Left colon (tissue), 2 donors: ENCODE data around the gene FKBP4. TPM values are rescaled to one million over a fixed set of nuclear protein-coding genes. Genes with fewer than 3 reads are reported as not detected.

Experiments used
- ATAC-seq: fragments of 200-7000 bp; cut with Tn5 transposase; one replicate; pipeline ENCODE4 v1.9.1; 2020; ENCODE audit warnings: mild to moderate bottlenecking, moderate library complexity
- DNase-seq, 2 donors: peaks; one replicate each; pipeline ENCODE4 v3.0.0-alpha.2; 2020
- intact Hi-C, 2 donors: fragments of 100-400 bp; cut with DNase I in 1 of 2; cut with micrococcal nuclease in 1 of 2; formaldehyde crosslinking; loops; one replicate each; pipeline versions ENCODE4 v1.11.2 to v1.14.0; 2022; cut with DNase I, micrococcal nuclease
- total RNA-seq, 2 donors: library from RNA; stranded (reverse); fragmentation: NEBNext Ultra II Directional; extraction: Animal tissue kit (Norgen Biotek cat#: 25700); gene quantifications; one replicate each; pipeline ENCODE4 v1.2.1, GENCODE V29; 2021
- donor health status: DM: no; HTN: no; CAD: no.
- donor health status: DM: yes; HTN: yes; CAD: no.

Gene FKBP4
- total RNA-seq, 2 donors from 2014 or later, result 66.3 to 67.9 TPM

GRCh38 chr12:2834581-2835491 lies 40.1 kb downstream of the FKBP4 start, which contains the start of gene NRIP2:
Gene NRIP2, minus strand, starts transcription at chr12:2835035. Its CDS starts 52 bp downstream, at chr12:2834983.
- intact Hi-C loops, result no loop called here
- DNase-seq (peak in 1 of 2 donors; percentile 30), ATAC-seq (peak; percentile 58)

- ATAC-seq, result no peak
- DNase-seq, result no peak
- intact Hi-C loops, result no loop called here
Observed at GRCh38 chr12:2835691-2836403, 41.1 kb downstream of the FKBP4 start.

GRCh38 chr12:2836574-2836973 lies 41.8 kb downstream of the FKBP4 start:
- ATAC-seq (no peak), DNase-seq (no peak)
- intact Hi-C loops, result no loop called here

GRCh38 chr12:2841056-2841650 lies 46.4 kb downstream of the FKBP4 start:
- no peak for DNase-seq
- no peak for ATAC-seq
- intact Hi-C loops, result no loop called here

GRCh38 chr12:2842948-2843347 lies 48.2 kb downstream of the FKBP4 start:
- no peak for ATAC-seq
- intact Hi-C loops, result no loop called here

GRCh38 chr12:2844786-2845185 lies 50.0 kb downstream of the FKBP4 start:
- intact Hi-C loops, result no loop called here
- ATAC-seq, result no peak
- DNase-seq, result no peak

More at GRCh38 chr12:2842948-2843347, 48.2 kb downstream of the FKBP4 start:
- no peak for DNase-seq

- DNase-seq, result no peak
- intact Hi-C loops, result no loop called here
- no peak for ATAC-seq
Observed at GRCh38 chr12:2845280-2845679, 50.5 kb downstream of the FKBP4 start.

- ATAC-seq (no peak), DNase-seq (no peak)
- intact Hi-C loops, result no loop called here
Observed at GRCh38 chr12:2851931-2852330, 57.2 kb downstream of the FKBP4 start.

GRCh38 chr12:2853626-2854025 lies 58.9 kb downstream of the FKBP4 start:
- ATAC-seq, result peak; percentile 54
- intact Hi-C loops, result no loop called here
- peak; percentile 61 to 81 for DNase-seq

Other genes with a start within 250 kb of the FKBP4 start
- 10 to 100 TPM; 31.3 to 31.8 TPM for gene ITFG2, start 17.7 kb downstream of the FKBP4 start, total RNA-seq
- 1 to 10 TPM; 1.2 to 1.8 TPM for gene NRIP2, start 40.1 kb downstream of the FKBP4 start, total RNA-seq
- not detected for gene TEX52, start 62.1 kb downstream of the FKBP4 start, total RNA-seq
- gene FOXM1, start 82.2 kb downstream of the FKBP4 start, total RNA-seq, result 10 to 100 TPM in 1 of 2 donors, 1 to 10 TPM in 1; 6.5 to 19.8 TPM
- gene RHNO1, start 82.3 kb downstream of the FKBP4 start, total RNA-seq, result 10 to 100 TPM; 18.5 to 20.6 TPM
- 1 to 10 TPM; 7.5 to 9.9 TPM for gene TULP3, start 95.9 kb downstream of the FKBP4 start, total RNA-seq
- 1 to 10 TPM; 6.0 to 9.0 TPM for gene TEAD4, start 164.4 kb downstream of the FKBP4 start, total RNA-seq